Upper lobe of left lung (tissue), 6 donors: ENCODE results near the gene ITGB3BP. TPM values are rescaled to one million over a fixed set of nuclear protein-coding genes. Genes with fewer than 3 reads are reported as not detected.

Source experiments
- ATAC-seq, 2 donors: fragments of 200-7000 bp; cut with Tn5 transposase; one replicate each; pipeline ENCODE4 v1.9.1; 2022; ENCODE audit warnings: mild to moderate bottlenecking in 2 of 2, moderate library complexity in 2 of 2; ENCODE audit not compliant: low FRiP score in 2 of 2
- DNase-seq, 2 donors: peaks; one replicate each; pipeline ENCODE4 v3.0.0-alpha.2; 2019 to 2020
- H3K27ac ChIP-seq, 4 donors: fragments of 200-600 bp; sonication (generic); one replicate each; pipeline ENCODE4 v1.5.1; 2016 to 2019
- H3K27me3 ChIP-seq, 4 donors: fragments of 200-600 bp; sonication (generic); one replicate each; pipeline ENCODE4 v1.5.1; 2017 to 2019
- H3K36me3 ChIP-seq, 4 donors: fragments of 200-600 bp; sonication (generic); one replicate each; pipeline ENCODE4 v1.5.1; 2016 to 2019
- H3K4me1 ChIP-seq, 4 donors: fragments of 200-600 bp; sonication (generic); one replicate each; pipeline ENCODE4 v1.5.1; 2018 to 2019
- H3K4me3 ChIP-seq, 4 donors: fragments of 200-600 bp; sonication (generic); one replicate each; pipeline ENCODE4 v1.5.1; 2017 to 2019; ENCODE audit warnings: mild to moderate bottlenecking in 2 of 4, moderate library complexity in 1 of 4
- H3K9me3 ChIP-seq, 4 donors: fragments of 200-600 bp; sonication (generic); one replicate each; pipeline ENCODE4 v1.5.1; 2018 to 2019
- CTCF ChIP-seq, 6 experiments: fragments of 450-650 bp in 4 of 6; fragments of 200-600 bp in 2 of 6; sonication (generic) in 2 of 6; IDR thresholded peaks; one replicate each; pipeline ENCODE4 v1.5.1; 2016 to 2019; ENCODE audit warnings: antibody characterized with exemption in 6 of 6
- EP300 ChIP-seq, 4 donors: sonication (generic); formaldehyde crosslinking; IDR thresholded peaks; one replicate each; pipeline ENCODE4 v1.5.1; 2017; ENCODE audit warnings: antibody characterized with exemption in 4 of 4, control low read depth in 2 of 4
- POLR2A ChIP-seq, 4 donors: fragments of 450-650 bp; IDR thresholded peaks; one replicate each; pipeline ENCODE4 v1.5.1; 2016 to 2017; ENCODE audit warnings: antibody characterized with exemption in 4 of 4, mild to moderate bottlenecking in 2 of 4
- POLR2AphosphoS5 ChIP-seq, 2 donors: sonication (generic); formaldehyde crosslinking; IDR thresholded peaks; one replicate each; pipeline ENCODE4 v1.5.1; 2017; ENCODE audit warnings: antibody characterized with exemption in 2 of 2
- WGBS, 2 donors: methylation state at CpG; one replicate each; pipeline ENCODE4 v1.1.5; 2017 to 2018; 5-methylcytosine and 5-hydroxymethylcytosine counted together
- total RNA-seq, 6 donors: library from RNA; depleted of rRNA in 4 of 6; stranded (reverse); fragments of >200 nt in 4 of 6; gene quantifications; one replicate each; pipeline versions ENCODE4 v1.1.0 to v1.2.1, GENCODE V29; 2016 to 2021
- donor health status: DM: no; HTN: no; CAD: no; lungs with moderate emphysema.
- donor health status: DM: no; HTN: yes; CAD: no; lungs with severe emphysema.

ITGB3BP gene
- total RNA-seq, 6 donors from 2014 or later = 8.2 to 14.7 (median 10.4) TPM

- no peak overlapping the region for H3K27ac ChIP-seq
- no peak for ATAC-seq
- H3K9me3 ChIP-seq = no peaks in the 10 kb centered on the region
- peaks cover 1 to 18% (median 4%) of the 10 kb centered on the region in 4 donors for H3K36me3 ChIP-seq
- no peak for TF ChIP-seq POLR2AphosphoS5 (IDR thresholded peaks at IDR 0.05)
- no peak for TF ChIP-seq EP300 (IDR thresholded peaks at IDR 0.05)
- no peak for TF ChIP-seq POLR2A (IDR thresholded peaks at IDR 0.05)
- no peak for TF ChIP-seq CTCF (IDR thresholded peaks at IDR 0.05)
- no peak overlapping the region for H3K4me3 ChIP-seq
- no peaks in the 10 kb centered on the region for H3K27me3 ChIP-seq
- DNase-seq = no peak
- WGBS, 2 donors = 83 to 85% methylated on average over 3 of the region's 3 CpGs
- no peaks in the 10 kb centered on the region for H3K4me1 ChIP-seq
These were observed 108.2 kb downstream of the ITGB3BP start for GRCh38 chr1:63414691-63415365.

- WGBS, 2 donors = 82 to 95% methylated on average over 1 of the region's 1 CpG
These were observed 109.6 kb downstream of the ITGB3BP start for GRCh38 chr1:63413394-63413793.

GRCh38 chr1:63411066-63411465 is 112.0 kb downstream of the ITGB3BP start:
- no peaks in the 10 kb centered on the region for H3K27me3 ChIP-seq

More at GRCh38 chr1:63413394-63413793, 109.6 kb downstream of the ITGB3BP start:
- Histone ChIP-seq H3K4me3 (no peak overlapping the region), H3K27me3 (no peaks in the 10 kb centered on the region), H3K9me3 (no peaks in the 10 kb centered on the region), H3K27ac (no peak overlapping the region), H3K36me3 (peaks cover 0 to 17% (median 4%) of the 10 kb centered on the region in 4 donors), H3K4me1 (no peaks in the 10 kb centered on the region)
- DNase-seq = no peak
- no peak for TF ChIP-seq EP300 (IDR thresholded peaks at IDR 0.05)
- no peak for TF ChIP-seq POLR2AphosphoS5 (IDR thresholded peaks at IDR 0.05)
- no peak for TF ChIP-seq CTCF (IDR thresholded peaks at IDR 0.05)
- no peak for TF ChIP-seq POLR2A (IDR thresholded peaks at IDR 0.05)
- no peak for ATAC-seq

GRCh38 chr1:63408331-63408730 is 114.7 kb downstream of the ITGB3BP start:
- 79 to 82% methylated on average over 4 of the region's 4 CpGs for WGBS, 2 donors
- no peak for TF ChIP-seq POLR2AphosphoS5 (IDR thresholded peaks at IDR 0.05)
- no peak for TF ChIP-seq CTCF (IDR thresholded peaks at IDR 0.05)
- TF ChIP-seq POLR2A (IDR thresholded peaks at IDR 0.05) = no peak
- no peak for TF ChIP-seq EP300 (IDR thresholded peaks at IDR 0.05)
- Histone ChIP-seq H3K27ac (no peak overlapping the region), H3K9me3 (no peaks in the 10 kb centered on the region), H3K27me3 (no peaks in the 10 kb centered on the region), H3K4me1 (no peaks in the 10 kb centered on the region), H3K36me3 (peaks cover 0 to 15% (median 6%) of the 10 kb centered on the region in 4 donors), H3K4me3 (no peak overlapping the region)
- DNase-seq = no peak
- no peak for ATAC-seq

More at GRCh38 chr1:63411066-63411465, 112.0 kb downstream of the ITGB3BP start:
- ATAC-seq = no peak
- Histone ChIP-seq H3K36me3 (peaks cover 0 to 20% (median 4%) of the 10 kb centered on the region in 4 donors), H3K27ac (no peak overlapping the region), H3K4me1 (no peaks in the 10 kb centered on the region), H3K9me3 (no peaks in the 10 kb centered on the region), H3K4me3 (no peak overlapping the region)
- DNase-seq = no peak
- WGBS, 2 donors = 81 to 84% methylated on average over 2 of the region's 2 CpGs
- no peak for TF ChIP-seq EP300 (IDR thresholded peaks at IDR 0.05)
- no peak for TF ChIP-seq POLR2AphosphoS5 (IDR thresholded peaks at IDR 0.05)
- no peak for TF ChIP-seq CTCF (IDR thresholded peaks at IDR 0.05)
- TF ChIP-seq POLR2A (IDR thresholded peaks at IDR 0.05) = no peak

- Histone ChIP-seq H3K27ac (no peak overlapping the region), H3K36me3 (peaks cover 0 to 7% (median 2%) of the 10 kb centered on the region in 4 donors), H3K27me3 (no peaks in the 10 kb centered on the region), H3K4me3 (no peak overlapping the region), H3K9me3 (no peaks in the 10 kb centered on the region), H3K4me1 (no peaks in the 10 kb centered on the region)
- DNase-seq = no peak
- no peak for TF ChIP-seq EP300 (IDR thresholded peaks at IDR 0.05)
- no peak for TF ChIP-seq POLR2AphosphoS5 (IDR thresholded peaks at IDR 0.05)
- no peak for TF ChIP-seq CTCF (IDR thresholded peaks at IDR 0.05)
- TF ChIP-seq POLR2A (IDR thresholded peaks at IDR 0.05) = no peak
- no peak for ATAC-seq
These were observed 116.0 kb downstream of the ITGB3BP start for GRCh38 chr1:63407002-63407401.
